CD14-positive monocyte (primary cell): ENCODE measurements around the gene EP400. TPM values are rescaled to one million over a fixed set of nuclear protein-coding genes. Genes with fewer than 3 reads are reported as not detected.

Source experiments
- DNase-seq, 3 donors: peaks; one replicate each; pipeline ENCODE4 v3.0.0-alpha.2; 2011 to 2022
- H2AFZ ChIP-seq: 2 replicates; pipeline ENCODE4 v1.6.0; 2012; ENCODE audit warnings: mild to moderate bottlenecking, low read depth, low read length, inconsistent platforms; ENCODE audit not compliant: insufficient read depth, poor library complexity, severe bottlenecking
- H3K27ac ChIP-seq, 2 donors: 1 replicate in 1 of 2; 2 replicates in 1 of 2; pipeline ENCODE4 v1.5.1; 2012 to 2013; ENCODE audit warnings: low read length in 2 of 2, control low read depth in 1 of 2, inconsistent platforms in 1 of 2, low read depth in 1 of 2, mild to moderate bottlenecking in 1 of 2
- H3K27me3 ChIP-seq, 2 donors: one replicate each; pipeline versions ENCODE4 v1.6.0 to v1.6.1; 2011 to 2013; ENCODE audit warnings: low read length in 2 of 2; ENCODE audit not compliant: control insufficient read depth in 2 of 2, insufficient read depth in 2 of 2
- H3K36me3 ChIP-seq, 2 donors: replicated peaks in 1 of 2; 1 replicate in 1 of 2; 2 replicates in 1 of 2; pipeline versions ENCODE4 v1.5.1 to v1.6.1; 2012 to 2013; ENCODE audit warnings: low read length in 2 of 2, control low read depth in 1 of 2, inconsistent platforms in 1 of 2, mild to moderate bottlenecking in 1 of 2; ENCODE audit not compliant: insufficient read depth in 2 of 2, control insufficient read depth in 1 of 2
- H3K4me1 ChIP-seq, 2 donors: 1 replicate in 1 of 2; 2 replicates in 1 of 2; pipeline versions ENCODE4 v1.5.1 to v1.6.1; 2012 to 2013; ENCODE audit warnings: low read length in 2 of 2, control low read depth in 1 of 2, inconsistent platforms in 1 of 2, mild to moderate bottlenecking in 1 of 2, moderate library complexity in 1 of 2; ENCODE audit not compliant: insufficient read depth in 2 of 2, control insufficient read depth in 1 of 2
- H3K4me2 ChIP-seq: replicated peaks from 2 replicates; pipeline ENCODE3; 2012; ENCODE audit warnings: low read length, moderate library complexity, mild to moderate bottlenecking; ENCODE audit not compliant: poor library complexity, severe bottlenecking; ENCODE audit errors: extremely low read depth
- H3K4me3 ChIP-seq, 3 experiments: fragments of 200-600 bp in 1 of 3; sonication (generic) in 1 of 3; replicated peaks in 1 of 3; 1 replicate in 2 of 3; 2 replicates in 1 of 3; pipeline ENCODE4 v1.5.1; 2011 to 2013; ENCODE audit warnings: low read length in 3 of 3, mild to moderate bottlenecking in 3 of 3, control low read depth in 2 of 3, low read depth in 2 of 3, inconsistent platforms in 1 of 3, moderate library complexity in 1 of 3
- H3K79me2 ChIP-seq: 2 replicates; pipeline ENCODE4 v1.6.0; 2012; ENCODE audit warnings: mild to moderate bottlenecking, control low read depth, inconsistent platforms, low read length, moderate library complexity; ENCODE audit not compliant: insufficient read depth
- H3K9ac ChIP-seq: 2 replicates; pipeline ENCODE4 v1.6.0; 2017; ENCODE audit warnings: low read length, mild to moderate bottlenecking; ENCODE audit not compliant: insufficient read depth, poor library complexity, severe bottlenecking
- H3K9me3 ChIP-seq, 2 donors: replicated peaks in 1 of 2; 1 replicate in 1 of 2; 2 replicates in 1 of 2; pipeline versions ENCODE4 v1.5.1 to v1.6.1; 2012 to 2013; ENCODE audit warnings: low read length in 2 of 2, control low read depth in 1 of 2; ENCODE audit not compliant: control insufficient read depth in 1 of 2, insufficient read depth in 1 of 2
- H4K20me1 ChIP-seq: 2 replicates; pipeline ENCODE4 v1.6.0; 2012; ENCODE audit warnings: mild to moderate bottlenecking, low read length, control low read depth, moderate library complexity; ENCODE audit not compliant: insufficient read depth
- H3K27ac Mint-ChIP-seq, 7 donors: one replicate each; pipeline ENCODE4 v1.8.0; 2020; ENCODE audit warnings: mild to moderate bottlenecking in 7 of 7, mixed read lengths in 7 of 7, moderate library complexity in 6 of 7, inconsistent platforms in 2 of 7
- H3K27me3 Mint-ChIP-seq, 3 donors: one replicate each; pipeline ENCODE4 v1.8.0; 2021 to 2022; ENCODE audit warnings: low read depth in 3 of 3, mild to moderate bottlenecking in 3 of 3, mixed read lengths in 3 of 3, moderate library complexity in 3 of 3, inconsistent platforms in 1 of 3
- H3K36me3 Mint-ChIP-seq, 2 donors: one replicate each; pipeline ENCODE4 v1.8.0; 2020; ENCODE audit warnings: mixed read lengths in 2 of 2, inconsistent platforms in 1 of 2, mild to moderate bottlenecking in 1 of 2
- H3K4me1 Mint-ChIP-seq: one replicate; pipeline ENCODE4 v1.8.0; 2020; ENCODE audit warnings: mild to moderate bottlenecking, mixed read lengths
- H3K4me3 Mint-ChIP-seq, 2 donors: one replicate each; pipeline ENCODE4 v1.8.0; 2020; ENCODE audit warnings: mild to moderate bottlenecking in 2 of 2, mixed read lengths in 2 of 2, moderate library complexity in 1 of 2
- H3K9me3 Mint-ChIP-seq, 7 donors: one replicate each; pipeline ENCODE4 v1.8.0; 2020 to 2022; ENCODE audit warnings: mixed read lengths in 7 of 7, mild to moderate bottlenecking in 6 of 7, moderate library complexity in 6 of 7, inconsistent platforms in 2 of 7
- CTCF ChIP-seq: fragments of 200-600 bp; IDR thresholded peaks from one replicate; pipeline ENCODE4 v1.8.0; 2022; ENCODE audit warnings: antibody characterized with exemption, mild to moderate bottlenecking
- WGBS: methylation state at CpG from one replicate; pipeline ENCODE4 v1.1.5; 2013; ENCODE audit warnings: missing lambda C conversion rate; ENCODE audit not compliant: insufficient coverage; 5-methylcytosine and 5-hydroxymethylcytosine counted together
- intact Hi-C, 2 donors: fragments of 100-400 bp; cut with micrococcal nuclease; formaldehyde crosslinking; loops; one replicate each; pipeline versions ENCODE4 v1.15.0 to v1.15.1; 2023
- polyA plus RNA-seq, 3 donors: library from polyadenylated mRNA; depleted of rRNA in 1 of 3; unstranded in 2 of 3; stranded (reverse) in 1 of 3; fragments of 300-500 nt in 2 of 3; fragments of >200 nt in 1 of 3; fragmentation: Illumina TruSeq in 2 of 3; gene quantifications; 1 replicate in 2 of 3; 2 replicates in 1 of 3; pipeline ENCODE4 v1.2.3, GENCODE V29; 2012 to 2021

The EP400 gene
- polyA plus RNA-seq, 3 donors: 0.65 to 12.1 (median 0.81) TPM

DNA sequence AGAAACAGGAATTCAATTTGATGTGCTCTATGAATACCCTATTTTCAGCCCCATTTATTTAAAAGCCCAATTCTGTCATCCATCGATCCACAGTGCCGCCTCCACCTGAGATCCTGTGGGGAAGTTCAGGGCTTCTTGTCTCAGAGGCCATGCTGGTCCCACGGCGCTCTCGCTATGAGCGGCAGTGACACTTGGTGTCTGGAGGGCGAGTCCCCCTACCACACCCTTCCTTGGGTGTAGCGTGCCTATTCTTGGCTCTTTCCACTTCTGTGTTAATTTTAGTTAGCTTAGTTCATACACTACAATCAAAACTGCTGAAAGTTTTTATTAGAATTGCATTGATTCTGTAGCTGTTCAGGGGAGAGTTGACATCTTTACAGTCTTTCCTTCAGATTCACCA lies 120.6 kb downstream of the EP400 start:
- peak overlapping the region in 3 of 7 donors; percentile 11 to 69 (median 32) for H3K27ac Mint-ChIP-seq

GRCh38 chr12:132071040-132071810 lies 121.5 kb downstream of the EP400 start:
- no peak for DNase-seq
- Histone ChIP-seq H3K4me2 (no peak overlapping the region), H4K20me1 (peaks cover 7% of the 10 kb centered on the region), H3K9ac (no peak overlapping the region), H3K36me3 (peaks cover 75 to 99% of the 10 kb centered on the region in 2 donors), H3K4me3 (no peak overlapping the region), H2AFZ (no peak overlapping the region), H3K79me2 (no peaks in the 10 kb centered on the region), H3K27ac (no peak overlapping the region), H3K27me3 (no peaks in the 10 kb centered on the region), H3K4me1 (peaks cover 7 to 8% of the 10 kb centered on the region in 2 donors), H3K9me3 (no peaks in the 10 kb centered on the region)
- no peak for TF ChIP-seq CTCF
- H3K36me3 Mint-ChIP-seq: peaks cover 83 to 91% of the 10 kb centered on the region in 2 donors
- intact Hi-C loops: no loop called here
- 72% methylated on average over 5 of the region's 12 CpGs for WGBS
- H3K27me3 Mint-ChIP-seq: no peaks in the 10 kb centered on the region
- H3K27ac Mint-ChIP-seq: peak overlapping the region in 4 of 7 donors; percentile 17 to 76 (median 52)
- H3K9me3 Mint-ChIP-seq: peaks cover 0 to 2% (median 0%) of the 10 kb centered on the region in 7 donors
- H3K4me3 Mint-ChIP-seq: no peak overlapping the region
- H3K4me1 Mint-ChIP-seq: peaks cover 14% of the 10 kb centered on the region

More for the DNA sequence above, 120.6 kb downstream of the EP400 start:
- peaks cover 75 to 87% of the 10 kb centered on the region in 2 donors for H3K36me3 Mint-ChIP-seq
- Histone ChIP-seq H3K36me3 (peaks cover 66 to 95% of the 10 kb centered on the region in 2 donors), H3K9ac (no peak overlapping the region), H4K20me1 (peaks cover 8% of the 10 kb centered on the region), H3K4me2 (no peak overlapping the region), H3K9me3 (no peaks in the 10 kb centered on the region), H3K4me3 (no peak overlapping the region), H3K27ac (no peak overlapping the region), H3K4me1 (peaks cover 15 to 17% of the 10 kb centered on the region in 2 donors), H3K27me3 (no peaks in the 10 kb centered on the region), H2AFZ (no peak overlapping the region), H3K79me2 (no peaks in the 10 kb centered on the region)
- peaks cover 23% of the 10 kb centered on the region for H3K4me1 Mint-ChIP-seq
- intact Hi-C loops: no loop called here
- H3K9me3 Mint-ChIP-seq: peaks cover 0 to 2% (median 0%) of the 10 kb centered on the region in 7 donors
- H3K4me3 Mint-ChIP-seq: no peak overlapping the region
- DNase-seq: no peak
- no peak for TF ChIP-seq CTCF
- 100% methylated on average over 2 of the region's 8 CpGs for WGBS
- no peaks in the 10 kb centered on the region for H3K27me3 Mint-ChIP-seq
